SK-N-SH (cell line): Measurements from ENCODE around the gene TMEM200C.

Source experiments
- CHD2 ChIP-seq: fragments of 150-350 bp; IDR thresholded peaks from 2 replicates; pipeline ENCODE4 v1.6.1; 2018; ENCODE audit warnings: low read length; ENCODE audit not compliant: partially characterized antibody
- EP300 ChIP-seq, 2 experiments: IDR thresholded peaks; 2 replicates each; pipeline versions ENCODE4 v1.4.0 to v1.6.1; 2012; ENCODE audit warnings: borderline replicate concordance in 1 of 2, low read depth in 1 of 2, low read length in 1 of 2
- GATA2 ChIP-seq: sonication (generic); formaldehyde crosslinking; IDR thresholded peaks from 2 replicates; pipeline ENCODE4 v1.5.0; 2020; ENCODE audit warnings: mild to moderate bottlenecking, missing genetic modification reagents
- JUND ChIP-seq: IDR thresholded peaks from 2 replicates; pipeline ENCODE4 v1.4.0; 2012
- MXI1 ChIP-seq: IDR thresholded peaks from 2 replicates; pipeline ENCODE4 v1.6.1; 2012; ENCODE audit warnings: mild to moderate bottlenecking, low read depth, low read length, improper control_type of control experiment
- NRF1 ChIP-seq: IDR thresholded peaks from 2 replicates; pipeline ENCODE4 v1.6.1; 2012; ENCODE audit warnings: low read depth, mild to moderate bottlenecking, low read length
- POLR2AphosphoS5 ChIP-seq: IDR thresholded peaks from 2 replicates; pipeline ENCODE4 v1.6.1; 2012; ENCODE audit warnings: low read depth, low read length
- TAF1 ChIP-seq: IDR thresholded peaks from 2 replicates; pipeline ENCODE4 v1.6.1; 2012; ENCODE audit warnings: low read depth, mild to moderate bottlenecking, low read length, moderate library complexity, borderline replicate concordance
- YY1 ChIP-seq: IDR thresholded peaks from 2 replicates; pipeline ENCODE4 v1.4.0; 2012; ENCODE audit warnings: low read depth, mild to moderate bottlenecking
- TF ChIP-seq, protein P1 (sequence below): fragments of 200-600 bp; sonication (generic); IDR thresholded peaks from 2 replicates; pipeline ENCODE4 v1.6.1; 2017; ENCODE audit warnings: antibody characterized with exemption, mild to moderate bottlenecking, moderate library complexity

DNA sequence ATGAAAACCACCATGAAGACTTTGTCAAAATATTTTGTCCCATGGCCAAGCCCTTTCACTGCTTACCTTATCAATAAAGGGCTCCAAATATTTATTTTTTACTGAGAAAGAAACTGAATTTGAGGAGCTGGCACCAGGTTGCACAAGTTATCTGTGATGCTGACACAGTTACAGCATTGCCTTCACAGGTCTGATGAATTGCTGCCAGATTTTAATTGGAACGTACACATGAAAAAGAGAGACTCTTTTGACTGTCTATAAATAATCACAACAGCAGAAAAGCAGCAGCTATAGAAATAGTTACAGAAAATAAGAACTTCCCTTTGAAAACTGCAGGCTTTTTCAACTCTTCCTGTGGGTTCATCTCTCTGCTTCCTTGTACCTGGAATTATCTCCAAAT, 23.9 kb downstream of the TMEM200C start:
- TF ChIP-seq NRF1 (no peak), TAF1 (no peak), EP300 (IDR thresholded peaks at IDR 0.05; ENCODE audit: borderline replicate concordance in 1 of 2, low read depth in 1 of 2, low read length in 1 of 2) (no peak), POLR2AphosphoS5 (no peak), MXI1 (no peak), YY1 (no peak), GATA2 (CRISPR knock-in tag) (no peak), JUND (no peak), CHD2 (no peak)
- TF ChIP-seq, protein P1, sequence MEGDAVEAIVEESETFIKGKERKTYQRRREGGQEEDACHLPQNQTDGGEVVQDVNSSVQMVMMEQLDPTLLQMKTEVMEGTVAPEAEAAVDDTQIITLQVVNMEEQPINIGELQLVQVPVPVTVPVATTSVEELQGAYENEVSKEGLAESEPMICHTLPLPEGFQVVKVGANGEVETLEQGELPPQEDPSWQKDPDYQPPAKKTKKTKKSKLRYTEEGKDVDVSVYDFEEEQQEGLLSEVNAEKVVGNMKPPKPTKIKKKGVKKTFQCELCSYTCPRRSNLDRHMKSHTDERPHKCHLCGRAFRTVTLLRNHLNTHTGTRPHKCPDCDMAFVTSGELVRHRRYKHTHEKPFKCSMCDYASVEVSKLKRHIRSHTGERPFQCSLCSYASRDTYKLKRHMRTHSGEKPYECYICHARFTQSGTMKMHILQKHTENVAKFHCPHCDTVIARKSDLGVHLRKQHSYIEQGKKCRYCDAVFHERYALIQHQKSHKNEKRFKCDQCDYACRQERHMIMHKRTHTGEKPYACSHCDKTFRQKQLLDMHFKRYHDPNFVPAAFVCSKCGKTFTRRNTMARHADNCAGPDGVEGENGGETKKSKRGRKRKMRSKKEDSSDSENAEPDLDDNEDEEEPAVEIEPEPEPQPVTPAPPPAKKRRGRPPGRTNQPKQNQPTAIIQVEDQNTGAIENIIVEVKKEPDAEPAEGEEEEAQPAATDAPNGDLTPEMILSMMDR: no peak
